HepG2 (cell line): ENCODE results near the gene TRAF3. TPM values are rescaled to one million over a fixed set of nuclear protein-coding genes. Genes with fewer than 3 reads are reported as not detected.
A peak's percentile ranks its signal among the peaks of the same experiment; 100 is the strongest.

Source experiments
- KDM4B ChIP-seq: sonication (generic); formaldehyde crosslinking; IDR thresholded peaks from 2 replicates; pipeline ENCODE4 v1.4.0; 2020; ENCODE audit warnings: missing genetic modification reagents
- SALL1 ChIP-seq: sonication (generic); formaldehyde crosslinking; IDR thresholded peaks from 2 replicates; pipeline ENCODE4 v1.8.0; 2022; ENCODE audit warnings: mild to moderate bottlenecking, missing genetic modification reagents
- SAP130 ChIP-seq: IDR thresholded peaks from 2 replicates; pipeline ENCODE4 v1.6.1; 2016; ENCODE audit warnings: low read depth
- TEAD3 ChIP-seq: optimal IDR thresholded peaks from 2 replicates; pipeline ENCODE3; 2016; ENCODE audit warnings: borderline replicate concordance
- ZMYM2 ChIP-seq: sonication (generic); formaldehyde crosslinking; IDR thresholded peaks from 2 replicates; pipeline ENCODE4 v1.8.0; 2022; ENCODE audit warnings: mild to moderate bottlenecking, missing genetic modification reagents
- ZNF441 ChIP-seq: sonication (generic); formaldehyde crosslinking; IDR thresholded peaks from 2 replicates; pipeline ENCODE4 v1.7.0; 2021; ENCODE audit warnings: missing genetic modification reagents, borderline replicate concordance
- ZNF703 ChIP-seq: sonication (generic); formaldehyde crosslinking; IDR thresholded peaks from 2 replicates; pipeline ENCODE4 v1.5.1; 2020; ENCODE audit warnings: missing genetic modification reagents, mild to moderate bottlenecking, moderate library complexity, borderline replicate concordance
- polyA plus RNA-seq, 8 experiments: library from polyadenylated mRNA; depleted of rRNA in 3 of 8; stranded (reverse) in 7 of 8; unstranded in 1 of 8; fragments of >200 nt; fragmentation: Illumina TruSeq in 4 of 8; extraction: Trizol in 4 of 8; gene quantifications; 2 replicates each; pipeline versions ENCODE4 v1.2.1 to v1.2.3, GENCODE V29; 2011 to 2016; ENCODE audit warnings: low read depth in 4 of 8, missing spikeins in 1 of 8, mixed read lengths in 1 of 8; ENCODE audit not compliant: insufficient read depth in 1 of 8
- total RNA-seq, 5 experiments: library from RNA; depleted of rRNA; stranded (reverse); fragments of >200 nt; fragmentation: Illumina TruSeq; extraction: Trizol; gene quantifications; 2 replicates each; pipeline ENCODE4 v1.2.3, GENCODE V29; 2016; ENCODE audit warnings: low read depth in 1 of 5
- TF ChIP-seq, protein P1 (sequence below), 2 experiments: sonication (generic) in 1 of 2; formaldehyde crosslinking in 1 of 2; IDR thresholded peaks; 2 replicates each; pipeline versions ENCODE4 v1.4.0 to v1.6.1; 2016 to 2020; ENCODE audit warnings: borderline replicate concordance in 1 of 2, low read depth in 1 of 2, mild to moderate bottlenecking in 1 of 2, missing genetic modification reagents in 1 of 2
- TF ChIP-seq, protein P2 (sequence below): IDR thresholded peaks from 2 replicates; pipeline ENCODE4 v1.4.0; 2020; ENCODE audit warnings: mild to moderate bottlenecking, missing genetic modification reagents
- TF ChIP-seq, protein P3 (sequence below): sonication (generic); formaldehyde crosslinking; IDR thresholded peaks from 2 replicates; pipeline ENCODE4 v1.9.0; 2022; ENCODE audit warnings: missing genetic modification reagents, mild to moderate bottlenecking, borderline replicate concordance

The TRAF3 gene
- total and polyA plus RNA-seq, 2 of the 13 experiments (the other 11 are each of a cell fraction or from before 2014, with no cell fraction given): 6.9 to 12.2 TPM

DNA sequence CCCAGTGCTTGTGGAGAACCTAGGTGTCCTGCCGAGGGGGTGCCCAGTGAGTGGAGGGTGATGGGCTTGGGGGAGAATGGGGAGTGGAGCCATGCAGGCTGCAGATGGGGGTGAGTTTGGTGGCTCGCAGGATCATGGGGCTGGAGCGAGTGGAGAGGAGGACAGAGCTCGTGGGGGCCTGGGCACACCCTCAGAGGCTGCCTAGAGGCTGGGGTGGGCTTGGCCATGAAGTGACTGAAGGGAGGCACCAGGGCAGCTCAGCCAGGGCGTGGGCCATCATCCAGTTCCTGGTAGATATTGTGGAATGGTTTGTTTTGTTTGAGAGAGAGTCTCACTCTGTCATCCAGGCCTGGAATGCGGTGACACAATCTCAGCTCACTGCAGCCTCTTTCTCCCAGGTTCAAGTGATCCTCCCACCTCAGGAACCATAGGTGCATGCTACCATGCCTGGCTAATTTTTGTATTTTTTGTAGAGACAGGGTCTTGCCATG, 101.8 kb downstream of the TRAF3 start (continued):
- TF ChIP-seq, protein P1, sequence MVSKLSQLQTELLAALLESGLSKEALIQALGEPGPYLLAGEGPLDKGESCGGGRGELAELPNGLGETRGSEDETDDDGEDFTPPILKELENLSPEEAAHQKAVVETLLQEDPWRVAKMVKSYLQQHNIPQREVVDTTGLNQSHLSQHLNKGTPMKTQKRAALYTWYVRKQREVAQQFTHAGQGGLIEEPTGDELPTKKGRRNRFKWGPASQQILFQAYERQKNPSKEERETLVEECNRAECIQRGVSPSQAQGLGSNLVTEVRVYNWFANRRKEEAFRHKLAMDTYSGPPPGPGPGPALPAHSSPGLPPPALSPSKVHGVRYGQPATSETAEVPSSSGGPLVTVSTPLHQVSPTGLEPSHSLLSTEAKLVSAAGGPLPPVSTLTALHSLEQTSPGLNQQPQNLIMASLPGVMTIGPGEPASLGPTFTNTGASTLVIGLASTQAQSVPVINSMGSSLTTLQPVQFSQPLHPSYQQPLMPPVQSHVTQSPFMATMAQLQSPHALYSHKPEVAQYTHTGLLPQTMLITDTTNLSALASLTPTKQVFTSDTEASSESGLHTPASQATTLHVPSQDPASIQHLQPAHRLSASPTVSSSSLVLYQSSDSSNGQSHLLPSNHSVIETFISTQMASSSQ (IDR thresholded peaks at IDR 0.05; ENCODE audit: low read depth): no peak
- TF ChIP-seq, protein P1 (CRISPR knock-in tag; IDR thresholded peaks at IDR 0.05; ENCODE audit: borderline replicate concordance): no peak
- TF ChIP-seq ZNF703 (no peak), SAP130 (CRISPR knock-in tag) (peak; percentile 28; the same call in 1 of the 2 replicates), TEAD3 (CRISPR knock-in tag) (peak; percentile 96), ZMYM2 (CRISPR knock-in tag) (no peak), KDM4B (CRISPR knock-in tag) (no peak), ZNF441 (CRISPR knock-in tag) (no peak), SALL1 (CRISPR knock-in tag) (0 out of 2 replicates have a peak, but pooled peaks have one; percentile 13)
- TF ChIP-seq, protein P2, sequence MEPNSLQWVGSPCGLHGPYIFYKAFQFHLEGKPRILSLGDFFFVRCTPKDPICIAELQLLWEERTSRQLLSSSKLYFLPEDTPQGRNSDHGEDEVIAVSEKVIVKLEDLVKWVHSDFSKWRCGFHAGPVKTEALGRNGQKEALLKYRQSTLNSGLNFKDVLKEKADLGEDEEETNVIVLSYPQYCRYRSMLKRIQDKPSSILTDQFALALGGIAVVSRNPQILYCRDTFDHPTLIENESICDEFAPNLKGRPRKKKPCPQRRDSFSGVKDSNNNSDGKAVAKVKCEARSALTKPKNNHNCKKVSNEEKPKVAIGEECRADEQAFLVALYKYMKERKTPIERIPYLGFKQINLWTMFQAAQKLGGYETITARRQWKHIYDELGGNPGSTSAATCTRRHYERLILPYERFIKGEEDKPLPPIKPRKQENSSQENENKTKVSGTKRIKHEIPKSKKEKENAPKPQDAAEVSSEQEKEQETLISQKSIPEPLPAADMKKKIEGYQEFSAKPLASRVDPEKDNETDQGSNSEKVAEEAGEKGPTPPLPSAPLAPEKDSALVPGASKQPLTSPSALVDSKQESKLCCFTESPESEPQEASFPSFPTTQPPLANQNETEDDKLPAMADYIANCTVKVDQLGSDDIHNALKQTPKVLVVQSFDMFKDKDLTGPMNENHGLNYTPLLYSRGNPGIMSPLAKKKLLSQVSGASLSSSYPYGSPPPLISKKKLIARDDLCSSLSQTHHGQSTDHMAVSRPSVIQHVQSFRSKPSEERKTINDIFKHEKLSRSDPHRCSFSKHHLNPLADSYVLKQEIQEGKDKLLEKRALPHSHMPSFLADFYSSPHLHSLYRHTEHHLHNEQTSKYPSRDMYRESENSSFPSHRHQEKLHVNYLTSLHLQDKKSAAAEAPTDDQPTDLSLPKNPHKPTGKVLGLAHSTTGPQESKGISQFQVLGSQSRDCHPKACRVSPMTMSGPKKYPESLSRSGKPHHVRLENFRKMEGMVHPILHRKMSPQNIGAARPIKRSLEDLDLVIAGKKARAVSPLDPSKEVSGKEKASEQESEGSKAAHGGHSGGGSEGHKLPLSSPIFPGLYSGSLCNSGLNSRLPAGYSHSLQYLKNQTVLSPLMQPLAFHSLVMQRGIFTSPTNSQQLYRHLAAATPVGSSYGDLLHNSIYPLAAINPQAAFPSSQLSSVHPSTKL: 0 out of 2 replicates have a peak, but pooled peaks have one; percentile 19
- TF ChIP-seq, protein P3, sequence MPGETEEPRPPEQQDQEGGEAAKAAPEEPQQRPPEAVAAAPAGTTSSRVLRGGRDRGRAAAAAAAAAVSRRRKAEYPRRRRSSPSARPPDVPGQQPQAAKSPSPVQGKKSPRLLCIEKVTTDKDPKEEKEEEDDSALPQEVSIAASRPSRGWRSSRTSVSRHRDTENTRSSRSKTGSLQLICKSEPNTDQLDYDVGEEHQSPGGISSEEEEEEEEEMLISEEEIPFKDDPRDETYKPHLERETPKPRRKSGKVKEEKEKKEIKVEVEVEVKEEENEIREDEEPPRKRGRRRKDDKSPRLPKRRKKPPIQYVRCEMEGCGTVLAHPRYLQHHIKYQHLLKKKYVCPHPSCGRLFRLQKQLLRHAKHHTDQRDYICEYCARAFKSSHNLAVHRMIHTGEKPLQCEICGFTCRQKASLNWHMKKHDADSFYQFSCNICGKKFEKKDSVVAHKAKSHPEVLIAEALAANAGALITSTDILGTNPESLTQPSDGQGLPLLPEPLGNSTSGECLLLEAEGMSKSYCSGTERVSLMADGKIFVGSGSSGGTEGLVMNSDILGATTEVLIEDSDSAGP (CRISPR knock-in tag): 0 out of 2 replicates have a peak, but pooled peaks have one; percentile 21
